Activated CD4-positive, alpha-beta T cell treated with anti-CD3 and anti-CD28 coated beads for 36 hours (primary cell): ENCODE measurements around the gene MRPL52. TPM values are rescaled to one million over a fixed set of nuclear protein-coding genes. Genes with fewer than 3 reads are reported as not detected.
"Not testable (repeated sequence)": the region's sequence is repeated elsewhere in the genome, so short reads cannot be mapped to it uniquely, and the experiment has no call there.

Source experiments
- ATAC-seq: fragments of 200-7000 bp; cut with Tn5 transposase; one replicate; pipeline ENCODE4 v1.10.0; 2021; ENCODE audit warnings: mild to moderate bottlenecking, moderate library complexity
- CTCF ChIA-PET: fragments of 350-600 bp; sonication (Branson Sonifier 250); formaldehyde crosslinking; loops from one replicate; lab custom pipeline; 2021; ENCODE audit warnings: antibody characterized with exemption; lab: Charles Lee
- POLR2A ChIA-PET: fragments of 350-600 bp; sonication (Branson Sonifier 250); formaldehyde crosslinking; loops from one replicate; lab custom pipeline; 2021; ENCODE audit warnings: antibody characterized with exemption, inconsistent platforms; lab: Charles Lee
- DNase-seq: peaks from one replicate; pipeline ENCODE4 v3.0.0-alpha.2; 2020
- H3K27ac Mint-ChIP-seq: one replicate; pipeline ENCODE4 v1.8.0; 2021; ENCODE audit warnings: mixed read lengths
- H3K27me3 Mint-ChIP-seq: one replicate; pipeline ENCODE4 v1.8.0; 2021; ENCODE audit warnings: mixed read lengths
- H3K36me3 Mint-ChIP-seq: one replicate; pipeline ENCODE4 v1.8.0; 2021; ENCODE audit warnings: low read depth, mixed read lengths
- H3K4me1 Mint-ChIP-seq: one replicate; pipeline ENCODE4 v1.8.0; 2021; ENCODE audit warnings: mixed read lengths
- H3K4me3 Mint-ChIP-seq: one replicate; pipeline ENCODE4 v1.8.0; 2021; ENCODE audit warnings: mild to moderate bottlenecking, moderate library complexity, mixed read lengths
- H3K9me3 Mint-ChIP-seq: one replicate; pipeline ENCODE4 v1.8.0; 2021; ENCODE audit warnings: low read depth, mixed read lengths
- intact Hi-C, 2 experiments: fragments of 100-400 bp; cut with DNase I in 1 of 2; cut with micrococcal nuclease in 1 of 2; formaldehyde crosslinking; loops; one replicate each; pipeline versions ENCODE4 v1.14.2 to v1.15.1; 2022 to 2024; cut with DNase I, micrococcal nuclease
- total RNA-seq, 2 experiments: library from RNA; stranded (reverse); gene quantifications; one replicate each; pipeline ENCODE4 v1.2.3, GENCODE V29; 2021

The MRPL52 gene
- total RNA-seq, 2 experiments from 2014 or later: 115 to 136 TPM

DNA sequence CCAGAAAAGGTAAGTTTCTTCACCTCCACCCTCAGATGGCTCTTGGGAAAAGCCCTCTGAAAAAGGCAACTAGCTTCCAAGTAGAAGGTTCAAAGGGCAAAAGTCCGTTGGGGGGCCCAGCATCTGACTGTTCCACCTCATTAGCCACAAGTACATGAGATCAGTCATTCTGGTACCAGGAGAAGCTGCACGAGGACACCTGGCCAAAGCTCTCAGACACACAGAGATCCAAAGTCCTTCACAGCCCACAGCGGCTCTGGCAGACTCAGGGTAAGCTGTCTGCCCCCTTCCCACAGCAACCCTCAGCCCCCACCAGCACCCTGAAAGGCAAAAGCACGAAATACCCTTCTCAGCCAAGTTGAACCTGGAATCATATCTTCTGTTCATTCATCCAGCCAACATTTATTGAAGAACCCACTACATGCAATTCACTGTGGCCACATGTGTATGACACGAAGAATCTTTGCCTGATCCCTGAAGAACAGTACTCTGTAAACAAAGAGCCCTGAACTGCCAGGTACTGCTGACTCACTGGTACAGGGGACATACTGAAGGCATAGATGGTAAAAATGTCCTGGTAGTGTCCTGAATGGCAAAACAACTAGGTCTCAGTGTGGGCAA, 33.5 kb upstream of the MRPL52 start:
- no peak overlapping the region for H3K27ac Mint-ChIP-seq
- intact Hi-C loops: no loop called here
- no peaks in the 10 kb centered on the region for H3K4me1 Mint-ChIP-seq
- no peaks in the 10 kb centered on the region for H3K9me3 Mint-ChIP-seq
- no peak overlapping the region for H3K4me3 Mint-ChIP-seq
- DNase-seq (no peak), ATAC-seq (no peak)
- ChIA-PET CTCF (interaction anchor here (0.6 to 1.9 kb wide), 5 partner anchors 15 to 881 kb away, joined by 3 to 5 read pairs (median 4); partner anchors contain the start of gene SLC7A7), POLR2A (interaction anchor here (0.6 kb wide), 1 partner anchor 13 kb away, joined by 3 read pairs; no protein-coding TSS in a partner anchor)
- H3K27me3 Mint-ChIP-seq: peaks cover 30% of the 10 kb centered on the region
- no peaks in the 10 kb centered on the region for H3K36me3 Mint-ChIP-seq

DNA sequence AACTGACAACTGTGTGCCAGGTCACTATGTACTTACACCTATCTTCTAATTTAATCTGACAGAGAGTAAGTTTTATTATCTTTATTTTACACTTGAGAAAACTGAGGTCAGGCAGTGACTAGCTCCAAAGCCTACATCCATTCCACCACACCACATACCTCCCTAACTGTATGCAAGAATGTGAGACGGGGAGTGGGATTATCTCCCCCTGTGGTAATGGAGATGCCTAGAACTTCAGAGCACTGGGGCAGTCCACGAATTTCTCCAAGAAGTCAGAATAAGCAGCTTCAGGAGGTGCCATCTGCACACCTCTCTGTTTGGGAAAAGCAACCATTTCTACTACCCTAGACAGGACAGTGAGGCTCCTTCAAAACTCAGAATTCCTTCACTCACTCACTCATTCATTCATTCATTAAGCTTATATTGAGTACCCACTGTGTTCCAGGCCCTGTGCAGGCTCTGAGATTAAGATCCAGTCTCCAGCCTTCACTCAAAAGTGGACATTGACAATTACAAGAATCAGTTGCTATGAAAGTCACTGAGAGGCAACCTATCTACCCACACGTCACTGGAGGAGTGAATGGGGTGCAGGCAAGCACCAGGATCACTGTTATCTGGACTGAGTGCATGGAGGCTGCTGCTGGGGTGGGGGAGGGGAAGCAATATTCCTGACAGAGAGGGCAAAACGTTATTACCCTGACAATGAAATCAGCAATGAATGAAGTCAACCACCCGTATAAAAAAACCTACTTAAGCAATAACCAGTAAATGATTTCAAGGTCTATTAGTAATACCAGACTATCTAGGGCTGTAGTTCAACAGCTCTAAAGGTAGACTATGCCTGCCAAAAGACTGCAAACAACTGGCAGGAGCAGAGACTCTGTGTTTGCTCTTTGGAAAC, 32.4 kb upstream of the MRPL52 start:
- no peak overlapping the region for H3K4me3 Mint-ChIP-seq
- ChIA-PET CTCF (interaction anchor here (1.1 to 1.9 kb wide), 2 partner anchors 18 to 22 kb away, joined by 5 read pairs; partner anchors contain the start of gene SLC7A7), POLR2A (no interaction called here)
- H3K27me3 Mint-ChIP-seq: peaks cover 33% of the 10 kb centered on the region
- no peaks in the 10 kb centered on the region for H3K9me3 Mint-ChIP-seq
- no peak for DNase-seq
- intact Hi-C loops: no loop called here
- H3K36me3 Mint-ChIP-seq: no peaks in the 10 kb centered on the region
- H3K4me1 Mint-ChIP-seq: no peaks in the 10 kb centered on the region
- no peak overlapping the region for H3K27ac Mint-ChIP-seq
- no peak for ATAC-seq

DNA sequence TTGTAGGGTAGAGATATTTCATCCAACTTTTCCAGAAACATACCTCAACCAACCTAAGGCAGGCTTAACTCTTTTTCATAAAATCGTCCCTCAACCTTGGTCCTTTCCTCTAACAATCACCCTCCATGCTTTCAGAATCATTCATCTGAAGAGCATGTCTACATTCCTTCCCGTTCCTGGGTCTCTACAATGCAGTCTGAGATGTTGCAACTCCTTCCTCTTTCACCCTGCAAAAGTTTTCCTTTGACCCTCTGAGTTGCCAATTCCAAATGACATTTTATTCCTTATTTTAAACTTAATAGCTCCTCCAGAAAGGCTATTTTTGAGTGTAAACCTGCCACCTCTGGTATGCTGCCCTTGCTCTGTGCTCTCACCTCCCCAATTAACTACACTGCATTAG, 31.2 kb upstream of the MRPL52 start:
- Mint-ChIP-seq H3K27me3 (peaks cover 39% of the 10 kb centered on the region), H3K4me3 (no peak overlapping the region), H3K27ac (no peak overlapping the region), H3K9me3 (no peaks in the 10 kb centered on the region), H3K4me1 (no peaks in the 10 kb centered on the region), H3K36me3 (no peaks in the 10 kb centered on the region)
- intact Hi-C loops: no loop called here
- ATAC-seq: no peak
- DNase-seq: no peak
- CTCF ChIA-PET: no interaction called here
- POLR2A ChIA-PET: no interaction called here

DNA sequence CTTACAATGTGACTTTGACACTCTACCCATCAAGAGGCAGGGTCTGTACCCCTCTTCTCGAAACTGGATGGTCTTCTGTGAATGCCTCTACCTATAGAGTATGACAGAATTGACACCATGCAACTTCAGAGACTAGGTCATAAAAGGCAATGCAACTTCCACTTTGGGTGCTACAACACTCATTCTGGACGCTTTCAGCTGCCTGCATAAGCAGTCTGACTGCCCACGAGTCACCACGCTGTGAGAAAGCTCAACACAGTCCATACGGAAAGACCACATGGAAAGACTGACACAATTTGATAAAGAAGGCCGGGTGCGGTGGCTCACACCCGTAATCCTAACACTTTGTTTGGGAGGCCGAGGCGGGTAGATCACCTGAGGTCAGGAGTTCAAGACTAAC, 29.3 kb upstream of the MRPL52 start:
- intact Hi-C loops: no loop called here
- POLR2A ChIA-PET: no interaction called here

DNA sequence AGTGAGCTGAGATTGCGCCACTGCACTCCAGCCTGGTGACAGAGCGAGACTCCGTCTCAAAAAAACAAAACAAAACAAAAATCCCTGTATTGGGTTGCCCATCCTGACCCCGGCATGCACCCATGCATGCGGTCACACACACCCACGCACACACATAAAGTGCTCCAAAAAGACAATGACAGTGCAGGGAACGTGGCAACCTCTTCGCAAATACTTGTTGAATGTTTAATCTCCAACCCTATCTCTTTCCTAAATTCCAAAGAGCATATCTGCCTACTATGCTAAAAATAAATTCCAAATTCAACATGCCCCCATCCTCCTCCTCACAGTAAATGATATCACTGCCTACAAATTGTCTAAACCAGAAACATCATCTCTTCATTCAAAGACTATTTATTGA, 28.0 kb upstream of the MRPL52 start:
- H3K9me3 Mint-ChIP-seq: no peaks in the 10 kb centered on the region
- POLR2A ChIA-PET: no interaction called here
- H3K27me3 Mint-ChIP-seq: peaks cover 37% of the 10 kb centered on the region
- CTCF ChIA-PET: interaction anchor here (1.0 to 2.0 kb wide), 3 partner anchors 21 to 54 kb away, joined by 3 to 4 read pairs (median 4); no protein-coding TSS in a partner anchor
- intact Hi-C loops: no loop called here
- no peak overlapping the region for H3K27ac Mint-ChIP-seq
- no peak overlapping the region for H3K4me3 Mint-ChIP-seq
- H3K4me1 Mint-ChIP-seq: no peaks in the 10 kb centered on the region
- ATAC-seq: no peak
- no peak for DNase-seq
- no peaks in the 10 kb centered on the region for H3K36me3 Mint-ChIP-seq

More for the DNA sequence above, 29.3 kb upstream of the MRPL52 start:
- CTCF ChIA-PET: interaction anchor here (1.4 kb wide), 1 partner anchor 22 kb away, joined by 4 read pairs; no protein-coding TSS in a partner anchor
- H3K4me3 Mint-ChIP-seq: no peak overlapping the region
- H3K4me1 Mint-ChIP-seq: no peaks in the 10 kb centered on the region
- DNase-seq: no peak
- peaks cover 36% of the 10 kb centered on the region for H3K27me3 Mint-ChIP-seq
- no peak for ATAC-seq
- H3K27ac Mint-ChIP-seq: no peak overlapping the region
- H3K9me3 Mint-ChIP-seq: no peaks in the 10 kb centered on the region
- no peaks in the 10 kb centered on the region for H3K36me3 Mint-ChIP-seq

DNA sequence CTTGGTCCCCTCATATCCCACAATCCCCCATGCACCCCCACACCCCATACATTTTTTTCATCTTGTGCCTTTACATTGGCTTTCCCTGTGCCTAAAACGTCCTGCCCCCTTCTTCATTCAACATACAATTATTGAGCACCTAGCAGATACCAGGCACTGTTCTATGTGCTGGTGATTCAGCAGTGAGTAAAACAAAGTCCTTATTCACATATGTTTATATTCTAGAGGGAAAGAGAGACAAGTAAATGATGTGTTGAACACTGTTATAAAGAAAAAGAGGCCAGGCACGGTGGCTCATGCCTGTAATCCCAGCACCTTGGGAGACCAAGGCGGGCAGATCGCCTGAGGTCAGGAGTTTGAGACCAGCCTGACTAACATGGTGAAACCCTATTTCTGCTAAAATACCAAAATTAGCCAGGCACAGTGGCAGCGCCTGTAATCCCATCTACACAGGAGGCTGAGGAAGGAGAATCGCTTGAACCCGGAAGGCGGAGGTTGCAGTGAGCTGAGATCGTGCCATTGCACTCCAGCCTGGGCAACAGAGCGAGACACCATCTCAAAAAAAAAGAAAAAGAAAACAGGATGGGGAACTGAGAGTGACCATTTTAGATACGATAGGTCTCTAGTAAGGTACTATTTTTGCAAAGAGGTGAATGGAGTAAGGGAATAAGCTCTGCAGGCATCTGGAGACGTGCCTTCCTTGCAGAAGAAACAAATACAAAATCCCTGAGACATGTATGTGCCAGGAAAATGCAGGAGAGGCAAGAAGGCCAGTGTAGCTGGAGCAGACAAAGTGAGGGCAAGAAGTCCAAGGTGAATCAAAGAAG, 26.6 kb upstream of the MRPL52 start:
- POLR2A ChIA-PET: no interaction called here
- H3K27ac Mint-ChIP-seq: no peak overlapping the region

DNA sequence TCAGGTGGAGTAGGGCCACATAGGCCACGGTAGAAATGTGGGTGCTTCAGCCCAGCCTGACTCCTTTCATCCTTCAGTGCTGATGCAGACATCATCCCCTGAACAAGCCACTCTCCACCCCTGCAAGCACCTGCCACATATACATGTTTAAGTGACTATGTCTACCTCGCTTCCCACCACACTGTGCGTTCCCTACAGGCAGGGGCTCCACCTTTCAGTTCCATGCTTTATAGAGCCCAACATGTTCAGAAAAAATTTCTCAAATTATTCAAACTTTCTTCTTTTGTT, 26.1 kb upstream of the MRPL52 start:
- ChIA-PET CTCF (no interaction called here), POLR2A (interaction anchor here (0.7 kb wide), 1 partner anchor 1789 kb away, joined by 3 read pairs; no protein-coding TSS in a partner anchor)
- intact Hi-C loops: no loop called here
- DNase-seq: no peak
- ATAC-seq: no peak
- Mint-ChIP-seq H3K27ac (no peak overlapping the region), H3K4me1 (no peaks in the 10 kb centered on the region), H3K27me3 (peaks cover 31% of the 10 kb centered on the region), H3K36me3 (no peaks in the 10 kb centered on the region), H3K4me3 (no peak overlapping the region), H3K9me3 (no peaks in the 10 kb centered on the region)

More for the DNA sequence above, 26.6 kb upstream of the MRPL52 start:
- ATAC-seq (no peak), DNase-seq (no peak)
- Mint-ChIP-seq H3K36me3 (no peaks in the 10 kb centered on the region), H3K4me3 (no peak overlapping the region), H3K27me3 (peaks cover 37% of the 10 kb centered on the region), H3K9me3 (no peaks in the 10 kb centered on the region), H3K4me1 (no peaks in the 10 kb centered on the region)
- CTCF ChIA-PET: interaction anchor here (2.0 kb wide), 1 partner anchor 50 kb away, joined by 4 read pairs; no protein-coding TSS in a partner anchor
- intact Hi-C loops: no loop called here

DNA sequence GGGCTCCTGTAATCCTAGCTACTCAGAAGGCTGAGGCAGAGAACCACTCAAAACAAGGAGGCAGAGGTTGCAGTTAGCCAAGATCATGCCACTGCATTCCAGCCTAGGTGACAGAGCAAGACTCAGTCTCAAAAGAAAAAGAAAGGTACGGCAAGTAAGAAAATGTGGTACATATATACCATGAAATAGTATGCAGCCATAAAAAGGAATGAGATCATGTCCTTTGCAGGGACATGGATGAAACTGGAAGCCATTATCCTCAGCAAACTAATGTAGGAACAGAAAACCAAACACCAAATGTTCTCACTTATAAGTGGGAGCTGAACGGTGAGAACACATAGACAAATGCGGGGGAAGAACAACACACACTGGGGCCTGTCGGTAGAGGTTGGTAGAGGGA, 24.5 kb upstream of the MRPL52 start:
- ATAC-seq: not testable (repeated sequence)

DNA sequence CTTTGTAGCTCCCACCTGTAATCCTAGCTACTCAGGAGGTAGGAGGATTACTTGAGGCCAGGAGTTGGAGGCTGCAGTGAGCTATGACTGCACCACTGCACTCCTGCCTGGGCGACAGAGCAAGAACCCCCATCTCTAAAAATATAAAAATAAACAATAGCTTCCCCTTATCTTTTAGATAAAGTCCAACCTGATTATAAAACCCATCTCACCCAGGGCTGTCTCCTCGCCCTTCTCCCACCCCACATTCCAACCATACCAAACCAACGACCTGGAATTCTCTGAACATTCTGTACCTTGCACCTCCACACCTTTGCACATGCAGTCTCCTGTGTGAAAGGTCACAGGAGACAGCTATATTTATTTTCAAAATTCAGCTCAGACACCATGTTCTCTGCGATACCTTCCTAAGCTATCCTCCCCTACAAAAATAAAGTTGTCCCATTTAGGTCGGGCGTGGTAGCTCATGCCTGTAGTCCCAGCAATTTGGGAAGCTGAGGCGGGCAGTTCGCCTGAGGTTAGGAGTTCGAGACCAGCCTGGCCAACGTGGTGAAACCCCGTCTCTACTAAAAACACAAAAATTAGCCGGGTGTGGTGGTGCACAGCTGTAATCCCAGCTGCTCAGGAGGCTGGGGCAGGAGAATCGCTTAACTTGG, 22.1 kb upstream of the MRPL52 start:
- Mint-ChIP-seq H3K9me3 (no peaks in the 10 kb centered on the region), H3K27me3 (peaks cover 8% of the 10 kb centered on the region), H3K4me1 (peaks cover 2% of the 10 kb centered on the region), H3K36me3 (no peaks in the 10 kb centered on the region), H3K4me3 (no peak overlapping the region), H3K27ac (no peak overlapping the region)
- intact Hi-C loops: no loop called here
- no peak for DNase-seq
- CTCF ChIA-PET: interaction anchor here (0.7 to 2.3 kb wide), 3 partner anchors 15 to 238 kb away, joined by 4 to 7 read pairs (median 7); no protein-coding TSS in a partner anchor
- ATAC-seq: no peak
- POLR2A ChIA-PET: interaction anchor here (0.5 to 0.8 kb wide), 2 partner anchors 24 to 224 kb away, joined by 4 to 6 read pairs; no protein-coding TSS in a partner anchor

More for the DNA sequence above, 24.5 kb upstream of the MRPL52 start:
- intact Hi-C loops, H3K4me3 Mint-ChIP-seq, H3K4me1 Mint-ChIP-seq, H3K27ac Mint-ChIP-seq, H3K9me3 Mint-ChIP-seq, CTCF ChIA-PET, DNase-seq, H3K36me3 Mint-ChIP-seq: not testable (repeated sequence)
- POLR2A ChIA-PET: interaction anchor here (0.6 kb wide), 1 partner anchor 58 kb away, joined by 4 read pairs; no protein-coding TSS in a partner anchor
- peaks cover 20% of the 10 kb centered on the region for H3K27me3 Mint-ChIP-seq

DNA sequence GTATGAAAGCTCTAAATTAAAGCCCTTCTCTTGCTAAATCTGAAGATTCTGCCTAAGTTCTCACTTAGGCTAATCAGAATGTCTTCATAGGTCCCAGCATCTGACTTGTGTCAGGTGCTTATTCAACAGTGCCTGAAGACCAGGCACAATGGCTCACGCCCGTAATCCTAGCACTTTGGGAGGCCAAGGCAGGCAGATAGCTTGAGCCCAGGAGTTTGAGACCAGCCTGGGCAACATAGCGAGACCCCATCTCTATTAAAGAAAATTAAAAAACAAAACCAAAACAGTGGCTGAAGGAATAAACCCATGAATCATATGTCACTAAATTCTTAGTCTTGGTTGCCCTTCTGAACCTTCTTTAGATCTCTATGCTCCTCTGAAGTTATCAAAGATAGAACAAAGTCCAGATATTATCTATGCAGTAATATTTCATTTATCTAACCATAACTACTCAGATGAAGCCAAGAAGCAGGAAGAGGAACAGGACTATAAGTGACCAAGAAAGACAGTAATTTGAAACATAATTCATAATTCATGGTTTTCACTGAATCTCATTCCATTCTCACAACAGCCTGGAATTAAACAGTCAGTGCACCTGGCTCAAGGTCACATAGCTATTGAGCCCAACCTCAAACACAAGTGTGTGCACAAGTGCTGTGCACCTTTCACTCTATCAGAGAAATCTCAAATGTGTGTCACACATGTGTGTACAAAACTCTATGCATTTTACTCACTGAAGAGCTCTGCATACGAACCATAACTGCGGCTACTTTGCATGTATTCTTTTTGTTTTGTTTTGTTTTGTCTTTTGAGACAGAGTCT, 21.1 kb upstream of the MRPL52 start:
- peaks cover 2% of the 10 kb centered on the region for H3K4me1 Mint-ChIP-seq
- ChIA-PET CTCF (interaction anchor here (0.6 to 2.3 kb wide), 8 partner anchors 11 to 940 kb away, joined by 3 to 7 read pairs (median 4); no protein-coding TSS in a partner anchor), POLR2A (no interaction called here)
- no peaks in the 10 kb centered on the region for H3K9me3 Mint-ChIP-seq
- no peaks in the 10 kb centered on the region for H3K36me3 Mint-ChIP-seq
- intact Hi-C loops: no loop called here
- H3K27me3 Mint-ChIP-seq: peaks cover 5% of the 10 kb centered on the region
- DNase-seq (no peak), ATAC-seq (no peak)
- H3K27ac Mint-ChIP-seq: no peak overlapping the region
- no peak overlapping the region for H3K4me3 Mint-ChIP-seq
